H1 (cell line): ENCODE results near the gene DPF3. TPM values are rescaled to one million over a fixed set of nuclear protein-coding genes. Genes with fewer than 3 reads are reported as not detected.

Source experiments
- CTCF ChIA-PET: fragments of 300-600 bp; sonication (Branson Sonifier 250); formaldehyde crosslinking; loops from one replicate; lab custom pipeline; 2021; ENCODE audit not compliant: partially characterized antibody; lab: Charles Lee
- POLR2A ChIA-PET: fragments of 300-600 bp; sonication (Branson Sonifier 250); formaldehyde crosslinking; loops from one replicate; lab custom pipeline; 2021; ENCODE audit warnings: inconsistent platforms; ENCODE audit not compliant: partially characterized antibody; lab: Charles Lee
- DNase-seq, 2 experiments: peaks; one replicate each; pipeline versions ENCODE4 v3.0.0 to v3.0.0-alpha.2; 2010 to 2022; ENCODE audit warnings: low spot score in 2 of 2, low read depth in 1 of 2, mixed read lengths in 1 of 2
- FAIRE-seq: peaks from 2 replicates; lab custom pipeline; 2011; peaks lifted over from hg19 to GRCh38; lab: Jason Lieb, UNC
- H2AFZ ChIP-seq: 2 replicates; pipeline ENCODE4 v1.8.1; 2012; ENCODE audit warnings: low read length, inconsistent platforms
- H2AK5ac ChIP-seq: 2 replicates; pipeline ENCODE4 v1.6.1; 2013; ENCODE audit warnings: low read depth, low read length
- H2BK120ac ChIP-seq: replicated peaks from 2 replicates; pipeline ENCODE3; 2013; ENCODE audit warnings: low read depth, low read length, inconsistent platforms
- H2BK12ac ChIP-seq: 2 replicates; pipeline ENCODE4 v1.6.1; 2013; ENCODE audit warnings: low read depth, low read length
- H2BK15ac ChIP-seq: 2 replicates; pipeline ENCODE4 v1.6.1; 2013; ENCODE audit warnings: low read length
- H2BK20ac ChIP-seq: 2 replicates; pipeline ENCODE4 v1.6.1; 2013; ENCODE audit warnings: low read length
- H2BK5ac ChIP-seq: 2 replicates; pipeline ENCODE4 v1.6.1; 2013; ENCODE audit warnings: low read depth, low read length
- H3K14ac ChIP-seq: 2 replicates; pipeline ENCODE4 v1.6.1; 2013; ENCODE audit warnings: inconsistent platforms; ENCODE audit not compliant: insufficient read length
- H3K18ac ChIP-seq: 2 replicates; pipeline ENCODE4 v1.6.1; 2013; ENCODE audit warnings: low read length; ENCODE audit errors: extremely low read depth
- H3K23ac ChIP-seq: 2 replicates; pipeline ENCODE4 v1.6.1; 2013; ENCODE audit warnings: inconsistent platforms; ENCODE audit not compliant: insufficient read length
- H3K23me2 ChIP-seq: 2 replicates; pipeline ENCODE4 v1.6.1; 2013; ENCODE audit warnings: low read depth, low read length
- H3K27ac ChIP-seq: 2 replicates; pipeline ENCODE4 v1.6.1; 2011; ENCODE audit warnings: low read depth, low read length, inconsistent platforms
- H3K27me3 ChIP-seq, 4 experiments: replicated peaks in 1 of 4; 1 replicate in 1 of 4; 2 replicates in 3 of 4; pipeline versions ENCODE4 v1.6.1 to v1.8.1; 2011 to 2013; ENCODE audit warnings: low read length in 3 of 4, mild to moderate bottlenecking in 3 of 4, inconsistent platforms in 2 of 4, mixed read lengths in 2 of 4, moderate library complexity in 1 of 4; ENCODE audit not compliant: control insufficient read depth in 3 of 4, insufficient read depth in 3 of 4; ENCODE audit errors: extremely low read depth in 1 of 4
- H3K36me3 ChIP-seq, 4 experiments: 2 replicates each; pipeline versions ENCODE4 v1.6.1 to v1.8.1; 2011 to 2013; ENCODE audit warnings: mild to moderate bottlenecking in 4 of 4, low read length in 3 of 4, moderate library complexity in 2 of 4, control low read depth in 1 of 4, inconsistent platforms in 1 of 4; ENCODE audit not compliant: insufficient read depth in 4 of 4, control insufficient read depth in 2 of 4
- H3K4ac ChIP-seq: replicated peaks from 2 replicates; pipeline ENCODE3; 2013; ENCODE audit warnings: low read length, low read depth, mixed read lengths, inconsistent platforms; ENCODE audit not compliant: insufficient read length
- H3K4me1 ChIP-seq, 4 experiments: replicated peaks in 1 of 4; 1 replicate in 1 of 4; 2 replicates in 3 of 4; pipeline versions ENCODE4 v1.6.1 to v1.8.1; 2011 to 2013; ENCODE audit warnings: low read length in 3 of 4, inconsistent platforms in 2 of 4, mixed read lengths in 1 of 4; ENCODE audit not compliant: insufficient read depth in 4 of 4, control insufficient read depth in 3 of 4
- H3K4me2 ChIP-seq, 2 experiments: 2 replicates each; pipeline versions ENCODE4 v1.6.1 to v1.8.1; 2011 to 2013; ENCODE audit warnings: low read depth in 2 of 2, low read length in 2 of 2, control low read depth in 1 of 2, inconsistent platforms in 1 of 2, mild to moderate bottlenecking in 1 of 2; ENCODE audit not compliant: insufficient read depth in 1 of 2
- H3K4me3 ChIP-seq, 4 experiments: fragments of 200-600, 300-600 bp in 1 of 4; sonication (generic), shearing (Covaris generic), sonication (Bioruptor Twin) in 1 of 4; 2 replicates each; pipeline versions ENCODE4 v1.5.1 to v1.8.1; 2011 to 2016; ENCODE audit warnings: low read length in 4 of 4, low read depth in 3 of 4, control low read depth in 2 of 4, inconsistent platforms in 2 of 4, mild to moderate bottlenecking in 2 of 4, mixed read lengths in 1 of 4, moderate library complexity in 1 of 4; ENCODE audit not compliant: insufficient read depth in 2 of 4; ENCODE audit errors: extremely low read depth in 1 of 4
- H3K56ac ChIP-seq: replicated peaks from 2 replicates; pipeline ENCODE3; 2013; ENCODE audit warnings: low read depth, mild to moderate bottlenecking, mixed read lengths, low read length, inconsistent platforms; ENCODE audit not compliant: insufficient read length
- H3K79me1 ChIP-seq: 2 replicates; pipeline ENCODE4 v1.6.1; 2013; ENCODE audit warnings: low read depth, low read length, control low read depth
- H3K79me2 ChIP-seq, 2 experiments: 2 replicates each; pipeline versions ENCODE4 v1.6.1 to v1.8.1; 2012 to 2013; ENCODE audit warnings: low read length in 2 of 2, mild to moderate bottlenecking in 2 of 2, inconsistent platforms in 1 of 2; ENCODE audit not compliant: insufficient read depth in 2 of 2, control insufficient read depth in 1 of 2
- H3K9ac ChIP-seq, 4 experiments: replicated peaks in 1 of 4; 1 replicate in 1 of 4; 2 replicates in 3 of 4; pipeline versions ENCODE4 v1.6.1 to v1.8.1; 2011 to 2013; ENCODE audit warnings: low read depth in 3 of 4, low read length in 3 of 4, control low read depth in 2 of 4, mild to moderate bottlenecking in 2 of 4, moderate library complexity in 2 of 4, inconsistent platforms in 1 of 4; ENCODE audit errors: extremely low read depth in 1 of 4
- H3K9me3 ChIP-seq, 2 experiments: 2 replicates each; pipeline versions ENCODE4 v1.6.1 to v1.8.1; 2012 to 2013; ENCODE audit warnings: mild to moderate bottlenecking in 2 of 2, moderate library complexity in 2 of 2, control low read depth in 1 of 2, inconsistent platforms in 1 of 2, low read depth in 1 of 2, low read length in 1 of 2, mixed read lengths in 1 of 2; ENCODE audit not compliant: insufficient read depth in 2 of 2
- H4K20me1 ChIP-seq, 2 experiments: replicated peaks in 1 of 2; 2 replicates each; pipeline versions ENCODE3 to v1.8.1; 2011 to 2013; ENCODE audit warnings: inconsistent platforms in 2 of 2, low read length in 2 of 2, mild to moderate bottlenecking in 1 of 2; ENCODE audit not compliant: insufficient read depth in 2 of 2, control insufficient read depth in 1 of 2
- H4K5ac ChIP-seq: 2 replicates; pipeline ENCODE4 v1.6.1; 2013; ENCODE audit warnings: low read length, low read depth, mixed read lengths, inconsistent platforms; ENCODE audit not compliant: insufficient read length
- H4K8ac ChIP-seq: 2 replicates; pipeline ENCODE4 v1.8.0; 2013; ENCODE audit warnings: mild to moderate bottlenecking, moderate library complexity, low read length, inconsistent platforms; ENCODE audit not compliant: insufficient read depth; ENCODE audit errors: extremely low read depth
- H4K91ac ChIP-seq: replicated peaks from 2 replicates; pipeline ENCODE3; 2013; ENCODE audit warnings: low read length, mixed read lengths, inconsistent platforms; ENCODE audit not compliant: insufficient read length
- BRCA1 ChIP-seq: IDR thresholded peaks from 2 replicates; pipeline ENCODE4 v1.6.1; 2012; ENCODE audit warnings: low read depth, low read length, improper control_type of control experiment
- CBX8 ChIP-seq: fragments of 300-800, 300-1000 bp; sonication (generic); IDR thresholded peaks from 2 replicates; pipeline ENCODE4 v1.7.1; 2016; ENCODE audit warnings: low read depth, low read length, borderline replicate concordance
- CHD2 ChIP-seq: IDR thresholded peaks from 2 replicates; pipeline ENCODE4 v1.6.1; 2012; ENCODE audit warnings: low read length, improper control_type of control experiment
- CREB1 ChIP-seq: IDR thresholded peaks from 2 replicates; pipeline ENCODE4 v1.6.1; 2012; ENCODE audit warnings: inconsistent platforms
- CTBP2 ChIP-seq: IDR thresholded peaks from 2 replicates; pipeline ENCODE4 v1.7.0; 2011; ENCODE audit warnings: borderline replicate concordance, mild to moderate bottlenecking, moderate library complexity, mixed read lengths, low read length; ENCODE audit not compliant: insufficient read depth, insufficient read length
- JUN ChIP-seq: IDR thresholded peaks from 2 replicates; pipeline ENCODE4 v1.6.1; 2011; ENCODE audit warnings: low read depth, mild to moderate bottlenecking, improper control_type of control experiment, low read length
- MAX ChIP-seq: IDR thresholded peaks from 2 replicates; pipeline ENCODE4 v1.6.1; 2012; ENCODE audit warnings: inconsistent platforms
- POLR2A ChIP-seq, 2 experiments: IDR thresholded peaks; 1 replicate in 1 of 2; 2 replicates in 1 of 2; pipeline ENCODE4 v1.6.1; 2011; ENCODE audit warnings: low read depth in 2 of 2, low read length in 2 of 2, mild to moderate bottlenecking in 2 of 2; ENCODE audit errors: control extremely low read depth in 1 of 2
- RFX5 ChIP-seq: IDR thresholded peaks from 2 replicates; pipeline ENCODE4 v1.6.1; 2011; ENCODE audit warnings: low read depth, low read length, improper control_type of control experiment, borderline replicate concordance
- TAF1 ChIP-seq: IDR thresholded peaks from 2 replicates; pipeline ENCODE4 v1.6.1; 2011; ENCODE audit warnings: mild to moderate bottlenecking, low read depth, low read length
- USF2 ChIP-seq: IDR thresholded peaks from 2 replicates; pipeline ENCODE4 v1.6.1; 2011; ENCODE audit warnings: low read length, improper control_type of control experiment
- WGBS, 2 experiments: shearing (Covaris generic) in 1 of 2; methylation state at CpG; one replicate each; pipeline versions ENCODE4 v1.1.6 to v1.1.7; 2013 to 2015; ENCODE audit warnings: low lambda C conversion rate in 2 of 2, mixed read lengths in 2 of 2, inconsistent platforms in 1 of 2, low coverage in 1 of 2, missing lambda C conversion rate in 1 of 2; ENCODE audit not compliant: insufficient replicate concordance in 2 of 2, insufficient coverage in 1 of 2, insufficient read length in 1 of 2; ENCODE audit errors: extremely low coverage in 1 of 2, missing lambda C conversion rate in 1 of 2; 5-methylcytosine and 5-hydroxymethylcytosine counted together
- polyA plus RNA-seq, 7 experiments: library from polyadenylated mRNA; depleted of rRNA in 3 of 7; stranded (reverse) in 5 of 7; unstranded in 2 of 7; fragments of >200 nt in 5 of 7; fragments of 200-250 nt in 2 of 7; gene quantifications; 1 replicate in 5 of 7; 2 replicates in 1 of 7; 4 replicates in 1 of 7; pipeline versions ENCODE4 v1.2.1 to v1.2.3, GENCODE V29; 2011 to 2013; ENCODE audit warnings: missing spikeins in 2 of 7, mixed read lengths in 2 of 7
- total RNA-seq: library from RNA; stranded (reverse); fragmentation: NEBNext Ultra II Directional; extraction: Animal tissue kit (Norgen Biotek cat#: 25700); gene quantifications from 2 replicates; pipeline ENCODE4 v1.2.1, GENCODE V29; 2021

Gene DPF3
- total and polyA plus RNA-seq, 2 of the 8 experiments (the other 6 are each of a cell fraction or from before 2014, with no cell fraction given) = 0.19 TPM; not detected in 1

- Histone ChIP-seq H3K27me3 (no peaks in the 10 kb centered on the region), H2BK20ac (no peak overlapping the region), H4K5ac (no peak overlapping the region), H4K8ac (no peak overlapping the region), H3K4me3 (no peak overlapping the region), H4K91ac (no peak overlapping the region), H3K79me1 (no peaks in the 10 kb centered on the region), H3K9ac (no peak overlapping the region), H3K79me2 (no peaks in the 10 kb centered on the region), H2BK120ac (no peak overlapping the region), H3K4me2 (no peak overlapping the region), H2AK5ac (no peak overlapping the region), H3K9me3 (peaks cover 3 to 4% of the 10 kb centered on the region in 2 experiments; a peak in 2 of 4 replicates), H3K27ac (no peak overlapping the region), H4K20me1 (no peaks in the 10 kb centered on the region), H3K56ac (no peak overlapping the region), H3K36me3 (no peaks in the 10 kb centered on the region), H3K4me1 (peaks cover 0 to 14% (median 6%) of the 10 kb centered on the region in 4 experiments; a peak in 6 of 7 replicates), H3K14ac (no peak overlapping the region), H2BK12ac (no peak overlapping the region), H2AFZ (no peak overlapping the region), H3K23me2 (no peaks in the 10 kb centered on the region), H3K18ac (no peak overlapping the region), H3K4ac (no peak overlapping the region), H3K23ac (no peak overlapping the region), H2BK15ac (no peak overlapping the region), H2BK5ac (no peak overlapping the region)
- ChIA-PET CTCF (interaction anchor here (0.9 to 2.6 kb wide), 4 partner anchors 13 to 190 kb away, joined by 3 to 14 read pairs (median 4); no protein-coding TSS in a partner anchor), POLR2A (no interaction called here)
- no peak for TF ChIP-seq CHD2
- TF ChIP-seq CREB1 = no peak
- no peak for TF ChIP-seq RFX5
- TF ChIP-seq POLR2A (IDR thresholded peaks at IDR 0.05; ENCODE audit: control extremely low read depth in 1 of 2, low read depth in 2 of 2, low read length in 2 of 2) = no peak
- TF ChIP-seq USF2 = no peak
- TF ChIP-seq CBX8 = no peak
- no peak for TF ChIP-seq JUN
- TF ChIP-seq CTBP2 = no peak
- no peak for TF ChIP-seq TAF1
- TF ChIP-seq MAX = no peak
- TF ChIP-seq BRCA1 = no peak
- 77% methylated on average over 3 of the region's 3 CpGs; no CpG with 5 or more reads in 1 of the 2 experiments for WGBS, 2 experiments
- DNase-seq (no peak), FAIRE-seq (no peak)
Observed at GRCh38 chr14:72704502-72704901, 189.4 kb downstream of the DPF3 start.
